SIG-M5 (cell line): Measurements from ENCODE around the gene TRUB1.
"Not testable (repeated sequence)": the region's sequence is repeated elsewhere in the genome, so short reads cannot be mapped to it uniquely, and the experiment has no call there.

Source experiments
- DNase-seq: peaks from one replicate; lab custom pipeline; 2025; lab: John Stamatoyannopoulos, UW

TRUB1 gene

GRCh38 chr10:114925587-114926586 is 12.1 kb upstream of the TRUB1 start:
- DNase-seq: no peak

- no peak for DNase-seq
Measured at GRCh38 chr10:114928818-114929217, 9.2 kb upstream of the TRUB1 start.

GRCh38 chr10:114930320-114930719 is 7.7 kb upstream of the TRUB1 start:
- DNase-seq: no peak

GRCh38 chr10:114931072-114931679 is 6.8 kb upstream of the TRUB1 start:
- no peak for DNase-seq

GRCh38 chr10:114932225-114932624 is 5.8 kb upstream of the TRUB1 start:
- no peak for DNase-seq

GRCh38 chr10:114932945-114933344 is 5.0 kb upstream of the TRUB1 start:
- DNase-seq: no peak

GRCh38 chr10:114933588-114933987 is 4.4 kb upstream of the TRUB1 start:
- DNase-seq: no peak

GRCh38 chr10:114933995-114934394 is 4.0 kb upstream of the TRUB1 start:
- DNase-seq: not testable (repeated sequence)

GRCh38 chr10:114938856-114939193 is 830 bp downstream of the TRUB1 start:
- no peak for DNase-seq

GRCh38 chr10:114940735-114941134 is 2.7 kb downstream of the TRUB1 start:
- no peak for DNase-seq

GRCh38 chr10:114943000-114943399 is 5.0 kb downstream of the TRUB1 start:
- no peak for DNase-seq

GRCh38 chr10:114953047-114953446 is 15.1 kb downstream of the TRUB1 start:
- DNase-seq: no peak

GRCh38 chr10:114955984-114956383 is 18.0 kb downstream of the TRUB1 start:
- DNase-seq: no peak

GRCh38 chr10:114956466-114956865 is 18.5 kb downstream of the TRUB1 start:
- DNase-seq: no peak

GRCh38 chr10:114957122-114957521 is 19.1 kb downstream of the TRUB1 start:
- DNase-seq: no peak

GRCh38 chr10:114957673-114958072 is 19.7 kb downstream of the TRUB1 start:
- no peak for DNase-seq

GRCh38 chr10:114962441-114962840 is 24.4 kb downstream of the TRUB1 start:
- no peak for DNase-seq

- DNase-seq: no peak
Measured at GRCh38 chr10:114963908-114964307, 25.9 kb downstream of the TRUB1 start.

GRCh38 chr10:114967071-114967470 is 29.1 kb downstream of the TRUB1 start:
- DNase-seq: no peak

GRCh38 chr10:114970515-114970914 is 32.5 kb downstream of the TRUB1 start:
- DNase-seq: no peak

- DNase-seq: no peak
Measured at GRCh38 chr10:114973306-114973705, 35.3 kb downstream of the TRUB1 start.

- DNase-seq: no peak
Measured at GRCh38 chr10:114973997-114974396, 36.0 kb downstream of the TRUB1 start.

- no peak for DNase-seq
Measured at GRCh38 chr10:114974625-114975024, 36.6 kb downstream of the TRUB1 start.
